ENCODE measurements around the gene OR51D1.

DNA sequence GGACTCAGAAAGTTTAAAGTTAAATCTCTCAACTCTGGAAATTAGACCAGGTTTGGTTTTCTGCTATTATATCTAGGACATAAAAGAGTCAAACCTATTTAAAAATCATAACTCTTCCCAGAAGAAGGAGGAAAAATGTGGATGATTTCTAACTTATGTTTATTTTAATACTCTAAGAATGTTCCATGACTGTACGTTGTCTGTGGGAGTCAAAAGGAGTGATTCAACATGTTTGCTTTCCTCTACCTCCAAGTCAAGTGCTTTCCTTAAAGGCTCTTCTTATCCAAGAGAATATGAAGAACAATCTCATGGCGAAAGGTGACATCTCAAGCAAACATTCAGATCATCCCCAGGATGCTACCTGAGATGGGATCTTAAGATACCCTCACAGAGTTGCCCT is 28.1 kb downstream of the OR51D1 start:
- TF ChIP-seq, protein P1, sequence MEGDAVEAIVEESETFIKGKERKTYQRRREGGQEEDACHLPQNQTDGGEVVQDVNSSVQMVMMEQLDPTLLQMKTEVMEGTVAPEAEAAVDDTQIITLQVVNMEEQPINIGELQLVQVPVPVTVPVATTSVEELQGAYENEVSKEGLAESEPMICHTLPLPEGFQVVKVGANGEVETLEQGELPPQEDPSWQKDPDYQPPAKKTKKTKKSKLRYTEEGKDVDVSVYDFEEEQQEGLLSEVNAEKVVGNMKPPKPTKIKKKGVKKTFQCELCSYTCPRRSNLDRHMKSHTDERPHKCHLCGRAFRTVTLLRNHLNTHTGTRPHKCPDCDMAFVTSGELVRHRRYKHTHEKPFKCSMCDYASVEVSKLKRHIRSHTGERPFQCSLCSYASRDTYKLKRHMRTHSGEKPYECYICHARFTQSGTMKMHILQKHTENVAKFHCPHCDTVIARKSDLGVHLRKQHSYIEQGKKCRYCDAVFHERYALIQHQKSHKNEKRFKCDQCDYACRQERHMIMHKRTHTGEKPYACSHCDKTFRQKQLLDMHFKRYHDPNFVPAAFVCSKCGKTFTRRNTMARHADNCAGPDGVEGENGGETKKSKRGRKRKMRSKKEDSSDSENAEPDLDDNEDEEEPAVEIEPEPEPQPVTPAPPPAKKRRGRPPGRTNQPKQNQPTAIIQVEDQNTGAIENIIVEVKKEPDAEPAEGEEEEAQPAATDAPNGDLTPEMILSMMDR (conservative IDR thresholded peaks at IDR 0.05 in 1 of 2, IDR thresholded peaks at IDR 0.05 in 1 of 2; ENCODE audit: extremely low read depth in 1 of 2, insufficient read depth in 1 of 2, low read depth in 1 of 2, low read length in 2 of 2), result no peak
- no peak for TF ChIP-seq EZH2 (IDR thresholded peaks at IDR 0.05; ENCODE audit: borderline replicate concordance, low read length)

Data from mammary epithelial cell (primary cell).